Motor neuron (in vitro differentiated cells): ENCODE measurements around the gene PTPRT. TPM values are rescaled to one million over a fixed set of nuclear protein-coding genes. Genes with fewer than 3 reads are reported as not detected.

Source experiments
- ATAC-seq, 8 experiments: fragments of 200-7000 bp; cut with Tn5 transposase; replicated peaks in 6 of 8; 2 replicates each; pipeline ENCODE4 v1.8.0; 2021; ENCODE audit warnings: mild to moderate bottlenecking in 8 of 8, moderate library complexity in 8 of 8
- H3K27ac ChIP-seq, 2 donors: fragments of 250-450 bp; sonication (Bioruptor Pico); 2 replicates each; pipeline ENCODE4 v1.9.0; 2021; ENCODE audit warnings: antibody characterized with exemption in 2 of 2, mild to moderate bottlenecking in 2 of 2, moderate library complexity in 1 of 2
- H3K4me1 ChIP-seq, 2 donors: fragments of 250-450 bp; sonication (Bioruptor Pico); replicated peaks in 1 of 2; 2 replicates each; pipeline ENCODE4 v1.6.1; 2021; ENCODE audit warnings: antibody characterized with exemption in 2 of 2, mild to moderate bottlenecking in 2 of 2, moderate library complexity in 1 of 2
- H3K4me3 ChIP-seq, 5 donors: fragments of 250-450 bp; sonication (Bioruptor Pico); 2 replicates each; pipeline ENCODE4 v1.9.0; 2021; ENCODE audit warnings: antibody characterized with exemption in 5 of 5, mild to moderate bottlenecking in 5 of 5, moderate library complexity in 4 of 5
- WGBS, 10 experiments: fragments of 450-650 bp; shearing (Covaris generic); methylation state at CpG; one replicate each; pipeline ENCODE4 v1.0.0; 2022; 5-methylcytosine and 5-hydroxymethylcytosine counted together
- in situ Hi-C, 9 experiments: fragments of 400-800 bp; cut with MboI; loops; one replicate each; pipeline ENCODE4 v1.15.0; 2021; ENCODE audit warnings: low sequenced_read_pairs in 9 of 9, low pct_unique_long_range_greater_than_20kb in 2 of 9; ENCODE audit not compliant: unreplicated experiment in 9 of 9
- total RNA-seq, 8 experiments: library from RNA; unstranded; fragments of 300-600 nt; gene quantifications; 2 replicates each; pipeline versions ENCODE4 v1.2.3 to v1.2.4, GENCODE V29; 2022

PTPRT gene
- total RNA-seq, 8 experiments from 2014 or later, result 0.05 to 1.0 (median 0.32) TPM; not detected in 1

DNA sequence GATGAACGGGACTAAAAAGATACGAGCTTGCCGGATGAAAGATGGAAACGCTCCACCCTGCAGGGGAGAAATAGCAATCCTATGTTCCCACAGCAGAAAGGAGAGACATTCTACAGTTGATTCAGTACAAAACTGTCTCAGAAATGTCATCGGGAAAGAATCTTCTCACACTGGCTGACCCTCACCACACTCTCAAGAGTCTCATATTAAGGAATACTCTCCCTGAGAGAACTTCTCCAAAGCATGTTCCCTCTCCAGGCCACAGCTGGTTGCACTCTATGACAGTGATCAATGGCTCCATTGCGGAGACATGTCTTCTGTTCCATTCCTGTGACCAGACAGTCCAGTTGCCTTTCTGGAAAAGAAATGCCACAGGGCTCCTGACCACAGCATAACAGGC lies 813.6 kb downstream of the PTPRT start:
- H3K27ac ChIP-seq, result no peak overlapping the region
- H3K4me3 ChIP-seq, result no peak overlapping the region
- in situ Hi-C loops, result no loop called here
- WGBS, 10 experiments, result 12 to 92% (median 61%) methylated on average over 1 to 6 of the region's 6 CpGs; no CpG with 5 or more reads in 2 of the 10 experiments
- H3K4me1 ChIP-seq, result no peaks in the 10 kb centered on the region
- ATAC-seq, result no peak

DNA sequence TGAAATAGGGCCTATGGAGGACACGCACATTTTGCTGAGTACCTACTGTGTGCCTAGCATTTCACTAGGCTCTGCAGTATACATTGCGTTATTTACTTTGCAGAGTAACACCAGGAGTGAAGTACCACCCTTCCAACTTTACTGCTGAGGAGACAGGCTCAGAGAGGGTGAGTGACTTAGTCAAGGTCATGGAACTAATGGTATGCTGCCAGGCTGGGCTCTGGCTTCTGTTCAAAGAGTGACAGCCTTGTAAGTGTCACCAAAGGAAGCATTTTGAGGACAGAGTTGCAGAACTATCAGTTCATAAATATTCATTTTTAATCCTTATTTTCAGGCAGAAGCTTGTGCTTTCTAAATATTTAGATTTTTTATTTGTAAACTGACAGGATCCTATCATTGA lies 816.7 kb downstream of the PTPRT start:
- Histone ChIP-seq H3K4me1 (no peaks in the 10 kb centered on the region), H3K4me3 (no peak overlapping the region), H3K27ac (no peak overlapping the region)
- 0 to 94% (median 17%) methylated on average over 1 to 2 of the region's 2 CpGs; no CpG with 5 or more reads in 3 of the 10 experiments for WGBS, 10 experiments
- in situ Hi-C loops, result no loop called here
- no peak for ATAC-seq

DNA sequence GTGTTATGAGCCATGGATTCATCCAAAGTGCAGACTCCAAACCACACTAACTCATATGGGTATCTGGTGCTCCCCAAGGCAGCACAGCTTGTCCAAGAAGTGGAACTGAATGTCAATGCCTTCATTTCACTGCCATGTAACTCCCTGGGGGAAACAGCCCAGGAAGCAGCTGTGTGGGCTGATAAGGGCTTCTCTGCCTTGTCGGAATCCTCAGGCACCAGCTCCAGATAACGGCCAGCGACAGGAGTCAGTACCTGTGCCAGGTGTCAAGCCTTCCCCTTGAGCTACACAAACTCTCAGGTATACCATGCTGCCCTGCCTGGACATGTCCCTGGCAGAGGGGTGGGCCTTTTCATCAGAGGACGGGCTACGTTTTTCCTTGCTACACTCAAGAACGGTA lies 819.6 kb downstream of the PTPRT start:
- WGBS, 10 experiments, result 0 to 87% (median 53%) methylated on average over 1 to 3 of the region's 6 CpGs; no CpG with 5 or more reads in 5 of the 10 experiments
- H3K27ac ChIP-seq, result no peak overlapping the region
- in situ Hi-C loops, result no loop called here
- no peak for ATAC-seq
- H3K4me1 ChIP-seq, result no peaks in the 10 kb centered on the region
- no peak overlapping the region for H3K4me3 ChIP-seq

DNA sequence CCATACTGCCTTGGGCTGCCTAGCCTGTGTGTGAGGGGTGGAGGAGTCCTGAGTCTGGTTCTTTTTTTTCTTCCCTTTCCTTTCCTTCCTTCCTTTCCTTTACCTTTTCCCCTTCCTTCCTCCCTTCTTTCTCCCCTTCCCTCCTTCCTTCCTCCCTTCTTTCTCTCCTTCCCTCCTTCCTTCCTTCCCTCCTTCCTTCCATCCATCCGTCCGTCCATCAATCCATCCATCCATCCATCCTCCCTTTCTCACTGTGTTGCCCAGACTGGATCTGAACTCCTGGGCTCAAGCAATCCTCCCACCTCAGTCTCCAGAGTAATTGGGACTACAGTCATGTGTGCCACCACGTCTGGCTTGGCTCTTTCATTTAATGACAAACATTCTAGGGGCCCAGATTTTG lies 820.8 kb downstream of the PTPRT start:
- H3K27ac ChIP-seq, result no peak overlapping the region
- no peaks in the 10 kb centered on the region for H3K4me1 ChIP-seq
- 17 to 80% (median 80%) methylated on average over 1 to 2 of the region's 3 CpGs; no CpG with 5 or more reads in 7 of the 10 experiments for WGBS, 10 experiments
- in situ Hi-C loops, result no loop called here
- H3K4me3 ChIP-seq, result no peak overlapping the region
- ATAC-seq, result no peak

DNA sequence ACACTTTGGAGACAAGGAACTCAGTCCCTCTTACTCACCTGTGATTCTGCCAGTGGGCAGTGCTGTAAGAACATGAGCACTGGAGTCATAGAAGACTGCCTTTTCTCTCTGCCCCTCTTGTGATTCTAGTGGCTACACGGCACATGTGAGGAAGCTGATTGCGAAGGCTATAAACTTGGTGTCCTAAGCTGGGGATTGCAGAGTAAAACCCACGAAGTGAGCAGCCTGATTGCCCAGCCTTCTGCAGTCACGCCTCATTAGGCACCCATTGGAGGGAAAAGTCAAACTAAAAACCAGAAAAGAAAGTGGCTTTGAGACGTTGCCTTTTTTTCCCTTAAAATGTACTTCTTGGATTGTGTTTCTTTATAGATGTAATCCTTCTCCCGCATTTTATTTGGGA lies 823.1 kb downstream of the PTPRT start:
- WGBS, 10 experiments, result 0 to 38% (median 16%) methylated on average over 1 to 6 of the region's 6 CpGs; no CpG with 5 or more reads in 2 of the 10 experiments
- in situ Hi-C loops, result no loop called here

DNA sequence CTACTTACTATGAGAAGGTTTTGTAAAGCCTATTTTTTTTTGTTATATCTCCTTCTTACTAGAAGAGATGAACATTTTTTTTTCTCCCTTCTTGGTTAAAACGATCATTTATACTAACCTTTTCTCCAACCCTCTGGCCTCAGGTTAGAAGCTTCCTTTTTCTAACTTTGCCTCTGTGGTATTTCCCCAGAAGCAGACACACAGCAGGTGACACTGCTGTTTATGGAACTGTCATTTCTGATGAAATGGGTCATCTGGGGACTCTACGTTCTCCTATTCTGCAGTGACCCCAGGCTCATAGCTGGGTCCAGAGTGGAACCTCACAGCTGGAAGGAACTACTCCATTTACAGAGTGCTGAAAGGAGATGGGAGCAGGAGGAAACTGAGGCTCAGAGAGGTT lies 825.3 kb downstream of the PTPRT start:
- no peak overlapping the region for H3K27ac ChIP-seq
- 0 to 66% (median 42%) methylated on average over 1 to 2 of the region's 2 CpGs; no CpG with 5 or more reads in 2 of the 10 experiments for WGBS, 10 experiments
- no peak for ATAC-seq

More for the DNA sequence above, 823.1 kb downstream of the PTPRT start:
- peak in 2 of 8 experiments; percentile 31 to 35 for ATAC-seq
- H3K27ac ChIP-seq, result no peak overlapping the region
- no peaks in the 10 kb centered on the region for H3K4me1 ChIP-seq
- no peak overlapping the region for H3K4me3 ChIP-seq

DNA sequence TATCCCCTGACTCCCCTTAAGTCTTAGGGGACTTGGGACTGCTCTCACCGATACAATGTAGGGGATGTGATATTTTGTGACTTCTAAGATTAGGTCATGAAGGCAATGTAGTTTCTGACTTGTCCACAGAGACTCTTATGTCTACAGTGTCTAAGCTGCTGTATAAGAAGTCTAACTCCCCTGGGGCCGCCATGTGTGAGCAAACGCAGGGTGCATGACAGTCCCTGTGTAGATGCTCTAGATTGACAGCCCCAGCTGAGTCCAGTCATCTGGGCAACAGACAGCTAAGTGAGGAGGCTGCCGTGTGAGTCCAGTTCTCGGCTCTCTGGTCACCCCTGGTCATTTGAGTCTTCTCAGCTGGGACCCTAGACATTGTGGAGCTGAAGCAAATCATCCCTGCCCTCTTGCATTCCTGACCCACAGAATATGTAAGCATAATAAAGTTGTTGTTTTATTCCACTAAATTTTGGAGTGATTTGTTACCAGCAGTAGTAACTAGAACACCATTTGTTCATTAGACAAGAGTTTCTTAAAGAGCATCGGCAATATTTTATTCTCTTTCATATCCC lies 828.2 kb downstream of the PTPRT start:
- Histone ChIP-seq H3K4me1 (no peaks in the 10 kb centered on the region), H3K4me3 (no peak overlapping the region), H3K27ac (no peak overlapping the region)
- ATAC-seq, result no peak
- 7 to 86% (median 64%) methylated on average over 1 to 6 of the region's 6 CpGs; no CpG with 5 or more reads in 2 of the 10 experiments for WGBS, 10 experiments
- in situ Hi-C loops, result no loop called here

More for the DNA sequence above, 825.3 kb downstream of the PTPRT start:
- no peak overlapping the region for H3K4me3 ChIP-seq
- in situ Hi-C loops, result no loop called here
- H3K4me1 ChIP-seq, result no peaks in the 10 kb centered on the region

DNA sequence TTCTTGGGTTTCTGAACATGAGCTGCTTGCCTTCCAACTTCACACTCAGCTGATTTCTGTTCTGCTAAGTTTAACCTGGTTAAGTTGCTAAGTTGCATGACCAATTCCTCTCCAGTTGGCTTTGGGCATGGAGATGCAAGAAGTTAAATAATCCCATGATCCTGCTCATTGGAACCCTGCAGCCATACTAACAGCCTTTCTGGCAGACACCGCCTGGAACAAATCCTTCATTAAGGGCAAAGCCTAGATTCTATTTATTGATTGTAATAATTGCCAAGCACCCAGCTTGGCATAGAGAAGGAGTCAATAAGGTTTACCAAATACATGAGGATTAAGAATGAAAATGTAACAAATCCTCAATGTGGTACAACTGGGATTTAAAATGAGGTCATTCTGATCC lies 829.1 kb downstream of the PTPRT start:
- 83 to 100% (median 100%) methylated on average over 1 of the region's 1 CpG; no CpG with 5 or more reads in 7 of the 10 experiments for WGBS, 10 experiments
- in situ Hi-C loops, result no loop called here

DNA sequence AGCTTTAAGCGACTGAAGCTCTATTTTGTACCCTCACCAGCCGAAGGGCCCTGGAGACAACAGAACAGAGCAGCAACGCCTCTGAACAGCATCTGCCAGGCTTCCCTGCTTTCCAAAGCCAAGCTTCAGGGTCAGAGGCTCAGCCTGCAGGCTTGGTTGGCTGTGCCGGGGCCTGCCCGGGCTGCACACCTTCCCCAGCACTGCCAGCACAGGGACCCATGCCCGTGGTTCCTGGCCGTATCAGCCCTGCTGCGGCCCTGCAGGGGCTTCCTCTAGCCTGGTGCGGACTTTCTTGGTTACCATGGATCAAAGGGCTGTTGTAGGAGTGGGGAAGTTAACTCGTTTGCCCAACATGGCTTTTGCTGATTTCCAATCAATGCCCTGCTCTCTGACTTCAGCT lies 830.1 kb downstream of the PTPRT start:
- no peak overlapping the region for H3K4me3 ChIP-seq
- 0 to 80% (median 39%) methylated on average over 1 to 6 of the region's 10 CpGs; no CpG with 5 or more reads in 4 of the 10 experiments for WGBS, 10 experiments
- H3K27ac ChIP-seq, result no peak overlapping the region
- H3K4me1 ChIP-seq, result no peaks in the 10 kb centered on the region
- ATAC-seq, result no peak
- in situ Hi-C loops, result no loop called here

More for the DNA sequence above, 829.1 kb downstream of the PTPRT start:
- no peak overlapping the region for H3K4me3 ChIP-seq
- no peaks in the 10 kb centered on the region for H3K4me1 ChIP-seq
- ATAC-seq, result no peak
- no peak overlapping the region for H3K27ac ChIP-seq

DNA sequence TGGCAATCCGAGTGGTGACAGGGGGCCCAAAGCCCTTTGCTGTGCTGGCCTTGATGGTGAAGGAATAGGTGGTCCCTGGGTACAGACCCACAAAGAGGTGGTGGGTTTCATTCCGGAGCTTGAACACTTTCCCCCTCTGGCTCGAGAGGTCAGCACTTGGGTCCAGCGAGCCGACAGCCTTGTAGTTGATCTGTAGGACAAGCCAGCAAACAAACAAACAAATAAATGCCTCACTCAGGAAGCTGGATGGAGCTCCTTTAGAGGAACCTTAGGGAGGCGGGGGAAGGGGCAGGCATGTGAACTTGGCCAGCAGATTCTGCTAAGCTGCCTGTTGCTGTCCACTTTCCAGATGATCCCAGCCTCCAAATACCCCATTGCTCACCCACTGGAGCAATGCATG lies 837.6 kb downstream of the PTPRT start:
- Histone ChIP-seq H3K4me1 (peaks cover 0 to 1% of the 10 kb centered on the region in 2 donors), H3K27ac (no peak overlapping the region), H3K4me3 (no peak overlapping the region)
- in situ Hi-C loops, result no loop called here
- 0 to 60% (median 23%) methylated on average over 1 to 6 of the region's 6 CpGs; no CpG with 5 or more reads in 2 of the 10 experiments for WGBS, 10 experiments
- ATAC-seq, result no peak

DNA sequence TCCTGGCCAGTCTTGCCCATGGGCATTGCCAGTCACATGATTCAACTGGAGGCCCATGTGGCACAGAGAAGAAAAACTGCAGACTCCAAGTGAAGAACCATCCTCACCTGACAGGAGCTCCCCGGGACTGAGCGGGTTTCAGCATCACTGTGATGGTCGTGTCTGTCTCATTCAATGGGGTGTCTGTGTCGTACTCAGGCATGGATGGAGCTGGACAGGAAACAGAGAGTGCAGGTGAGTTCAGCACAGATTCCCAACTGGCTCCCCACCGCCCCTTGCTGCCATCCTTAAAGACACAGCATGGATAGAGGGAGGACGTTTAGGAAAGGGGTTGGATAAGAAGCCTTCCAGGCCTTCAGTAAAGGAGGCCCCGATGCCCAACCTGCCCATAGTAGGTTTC lies 839.2 kb downstream of the PTPRT start:
- ATAC-seq, result no peak
- Histone ChIP-seq H3K4me3 (no peak overlapping the region), H3K27ac (no peak overlapping the region), H3K4me1 (peaks cover 8 to 11% of the 10 kb centered on the region in 2 donors)
- WGBS, 10 experiments, result 29 to 86% (median 40%) methylated on average over 1 to 7 of the region's 7 CpGs; no CpG with 5 or more reads in 4 of the 10 experiments
- in situ Hi-C loops, result no loop called here

DNA sequence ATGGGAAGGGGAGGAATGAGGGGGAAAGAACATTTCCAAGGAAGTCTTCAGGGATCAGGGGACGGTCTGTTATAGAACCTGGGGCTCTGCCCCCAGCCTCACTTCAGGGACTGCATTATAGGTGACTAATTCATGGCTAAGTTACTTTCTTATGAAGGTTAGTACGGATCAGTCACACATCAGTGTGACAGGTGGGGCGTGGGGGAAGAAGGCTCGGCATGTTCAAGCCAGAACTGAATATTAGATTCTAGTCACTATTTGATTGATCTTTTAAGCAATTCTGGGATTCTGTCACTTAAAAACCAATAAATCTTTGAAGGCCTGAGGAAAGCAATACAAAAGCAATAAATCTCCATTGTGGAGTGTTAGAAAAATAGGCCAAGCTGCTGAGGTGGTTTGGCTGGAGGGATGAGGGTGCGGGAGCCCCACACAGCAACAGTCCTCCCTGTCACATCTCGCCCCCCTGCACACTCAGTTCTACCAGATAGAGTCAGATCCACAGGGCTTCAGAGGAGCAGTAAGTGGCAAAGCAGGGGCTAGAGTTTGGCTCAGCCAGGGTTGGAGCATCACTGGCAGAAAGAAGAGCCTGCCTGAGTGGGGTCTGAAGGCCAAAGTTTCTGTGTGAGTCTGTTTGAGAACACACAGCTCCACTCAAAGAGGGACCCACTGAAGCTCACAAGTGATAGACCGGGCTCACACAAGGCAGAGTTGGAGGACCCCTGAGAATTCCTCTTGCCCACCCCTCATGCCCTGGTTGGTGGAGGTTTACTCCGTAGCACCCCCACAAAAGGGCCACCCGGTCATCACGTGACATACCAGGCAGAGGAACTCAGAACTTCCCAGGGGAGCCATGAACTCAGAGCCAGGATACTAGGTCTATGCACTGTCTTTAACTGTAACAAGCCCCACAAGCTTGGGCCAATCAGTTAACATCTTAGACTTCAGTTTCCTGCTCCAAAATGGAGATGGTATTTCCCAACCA lies 843.2 kb downstream of the PTPRT start:
- peaks cover 8 to 11% of the 10 kb centered on the region in 2 donors for H3K4me1 ChIP-seq
- peak in 4 of 8 experiments; percentile 25 to 95 (median 88) for ATAC-seq
- WGBS, 10 experiments, result 4 to 58% (median 45%) methylated on average over 2 to 9 of the region's 10 CpGs; no CpG with 5 or more reads in 3 of the 10 experiments
- H3K27ac ChIP-seq, result no peak overlapping the region
- H3K4me3 ChIP-seq, result no peak overlapping the region
- in situ Hi-C loops, result no loop called here

DNA sequence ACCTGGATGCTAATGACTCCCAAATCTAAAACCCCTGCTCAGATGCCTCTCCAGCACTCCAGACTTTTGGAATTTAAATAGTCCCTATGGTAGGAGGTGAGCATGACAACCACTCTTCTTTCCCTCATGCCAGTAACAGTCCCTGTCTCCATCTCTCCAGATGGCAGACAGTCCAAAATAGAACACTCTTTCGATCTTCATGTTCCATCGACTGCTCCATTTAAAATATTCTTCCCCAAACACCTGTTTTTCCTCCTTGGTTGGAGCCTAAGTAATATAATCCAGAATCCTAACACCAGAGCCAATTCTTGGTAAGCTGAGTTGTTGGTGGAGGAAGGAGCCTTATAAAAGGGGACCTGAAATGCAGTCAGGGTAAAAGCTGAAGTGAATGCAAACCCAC lies 848.1 kb downstream of the PTPRT start:
- ATAC-seq, result no peak
- Histone ChIP-seq H3K27ac (no peak overlapping the region), H3K4me1 (peaks cover 5 to 8% of the 10 kb centered on the region in 2 donors), H3K4me3 (no peak overlapping the region)
- 0 to 86% (median 29%) methylated on average over 1 to 2 of the region's 2 CpGs; no CpG with 5 or more reads in 4 of the 10 experiments for WGBS, 10 experiments
- in situ Hi-C loops, result no loop called here
